Prostate gland (tissue), 2 donors: ENCODE data around the gene PTPRM. TPM values are rescaled to one million over a fixed set of nuclear protein-coding genes. Genes with fewer than 3 reads are reported as not detected.

Source experiments
- DNase-seq: peaks from one replicate; pipeline ENCODE4 v3.0.0-alpha.2; 2019; ENCODE audit warnings: low spot score
- H3K27ac ChIP-seq, 2 donors: fragments of 200-600 bp; sonication (generic); 2 replicates each; pipeline ENCODE4 v1.5.1; 2017 to 2019
- H3K27me3 ChIP-seq: fragments of 200-600 bp; sonication (generic); replicated peaks from 2 replicates; pipeline ENCODE4 v1.5.1; 2019; ENCODE audit not compliant: insufficient read depth
- H3K36me3 ChIP-seq, 2 donors: fragments of 200-600 bp; sonication (generic); 1 replicate in 1 of 2; 2 replicates in 1 of 2; pipeline versions ENCODE4 v1.5.1 to v1.8.1; 2017 to 2019
- H3K4me1 ChIP-seq: fragments of 200-600 bp; sonication (generic); replicated peaks from 2 replicates; pipeline ENCODE4 v1.5.1; 2019
- H3K4me3 ChIP-seq, 2 donors: fragments of 200-600 bp; sonication (generic); 2 replicates each; pipeline ENCODE4 v1.5.1; 2017 to 2019
- H3K9me3 ChIP-seq: fragments of 200-600 bp; sonication (generic); 2 replicates; pipeline ENCODE4 v1.5.1; 2017
- CTCF ChIP-seq, 4 experiments: fragments of 200-600 bp in 2 of 4; fragments of 450-650 bp in 2 of 4; sonication (generic) in 2 of 4; IDR thresholded peaks; 1 replicate in 3 of 4; 2 replicates in 1 of 4; pipeline ENCODE4 v1.5.1; 2016 to 2019; ENCODE audit warnings: antibody characterized with exemption in 4 of 4, mild to moderate bottlenecking in 2 of 4, moderate library complexity in 2 of 4
- POLR2A ChIP-seq: fragments of 450-650 bp; IDR thresholded peaks from one replicate; pipeline ENCODE4 v1.6.1; 2016; ENCODE audit warnings: antibody characterized with exemption, mild to moderate bottlenecking
- POLR2AphosphoS5 ChIP-seq: sonication (generic); formaldehyde crosslinking; IDR thresholded peaks from one replicate; pipeline ENCODE4 v1.6.1; 2017; ENCODE audit warnings: antibody characterized with exemption
- WGBS: methylation state at CpG from one replicate; pipeline ENCODE4 v1.1.5; 2018; 5-methylcytosine and 5-hydroxymethylcytosine counted together
- intact Hi-C: fragments of 100-400 bp; cut with DNase I; formaldehyde crosslinking; loops from one replicate; pipeline ENCODE4 v1.14.2; 2022
- total RNA-seq, 2 donors: library from RNA; depleted of rRNA; stranded (reverse); fragments of >200 nt; gene quantifications; one replicate each; pipeline ENCODE4 v1.1.0, GENCODE V29; 2016

PTPRM gene
- total RNA-seq: 10 to 100 TPM; 32.9 to 92.6 TPM

DNA sequence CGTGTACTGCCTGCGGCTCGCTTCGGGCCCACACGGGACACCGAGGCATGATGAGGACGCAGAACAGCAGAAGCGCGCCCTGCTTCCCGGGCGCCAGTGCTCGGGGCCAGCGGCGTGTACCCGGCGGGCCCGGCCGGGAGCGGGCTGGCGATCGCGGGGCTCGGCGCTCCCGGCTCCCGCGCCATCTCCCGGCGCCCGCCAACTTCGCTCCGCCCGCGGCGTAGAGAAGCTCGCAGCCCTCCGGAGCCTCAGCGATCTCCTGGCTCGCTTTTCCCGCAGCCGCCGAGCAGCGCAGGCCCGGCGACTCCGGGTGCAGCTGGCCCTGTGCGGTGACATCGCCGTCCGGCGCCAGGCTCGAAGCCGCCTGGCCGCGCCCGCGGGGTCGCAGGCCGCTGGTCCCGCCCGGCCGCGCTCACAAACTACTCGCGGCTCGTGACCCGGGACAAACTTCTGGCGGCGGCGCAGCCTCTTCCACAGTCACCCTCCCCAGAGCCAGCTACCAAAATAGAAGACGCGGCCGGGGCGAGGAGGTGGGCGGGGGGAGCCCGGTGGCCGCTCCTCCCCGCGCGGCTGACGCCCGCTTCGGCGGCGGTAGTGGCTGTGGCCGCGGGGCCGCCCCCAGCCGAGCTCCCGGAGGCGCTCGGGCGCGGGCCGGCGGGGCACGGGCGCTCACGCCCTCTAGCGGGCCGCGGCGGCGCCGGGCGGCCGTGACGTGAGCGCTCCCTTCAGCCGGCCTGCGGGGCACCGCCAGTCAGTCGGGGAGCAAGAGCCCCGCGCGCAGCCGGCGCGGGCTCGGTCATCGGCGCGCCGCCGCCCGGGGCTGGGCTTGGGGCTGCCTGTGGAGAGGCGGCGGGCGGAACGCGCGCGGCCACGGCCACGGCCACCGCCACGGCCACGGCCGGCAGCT lies at the start of gene PTPRM:
Gene PTPRM (plus strand): TSS at position 750 of the 907 bp plus-strand sequence. CDS start 503 bp downstream, outside the sequence.
- TF ChIP-seq CTCF (IDR thresholded peaks at IDR 0.05) (peak; percentile 10 to 94 (median 64)), POLR2A (peak; percentile 54), POLR2AphosphoS5 (peak; percentile 49)
- DNase-seq: peak; percentile 80
- Histone ChIP-seq H3K4me1 (no peaks in the 10 kb centered on the region), H3K27me3 (no peaks in the 10 kb centered on the region), H3K9me3 (no peaks in the 10 kb centered on the region), H3K36me3 (no peaks in the 10 kb centered on the region), H3K4me3 (peak within 1 kb of the TSS; percentile 79 to 82), H3K27ac (peak within 1 kb of the TSS; percentile 90 to 97)
- intact Hi-C loops: loop anchor here (1.0 to 10.0 kb wide), 5 partner anchors 106 to 915 kb away; no protein-coding TSS in a partner anchor
- WGBS: under 1% methylated on average over 94 of the region's 139 CpGs

DNA sequence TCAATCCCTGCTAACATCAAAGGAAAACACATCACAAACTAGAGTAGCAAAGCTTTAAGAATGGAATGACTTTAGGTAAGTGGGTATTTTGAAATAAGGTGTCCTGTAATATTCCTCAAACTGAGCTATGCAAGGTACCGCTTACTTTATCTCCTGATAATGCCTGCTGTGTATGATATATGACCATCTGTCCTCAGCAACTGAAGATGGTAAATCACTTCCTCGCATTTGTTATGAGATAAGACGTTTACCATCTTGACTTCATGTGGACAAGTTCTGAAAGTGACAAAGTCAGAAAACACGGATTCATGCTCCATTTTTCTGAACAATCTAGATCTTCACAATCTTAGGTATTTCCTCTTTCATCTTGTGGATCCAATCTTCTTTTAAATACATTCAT lies 49.3 kb upstream of the PTPRM start:
- no peaks in the 10 kb centered on the region for H3K36me3 ChIP-seq
- no peak overlapping the region for H3K27ac ChIP-seq
- DNase-seq: no peak
- no peaks in the 10 kb centered on the region for H3K27me3 ChIP-seq
- no peaks in the 10 kb centered on the region for H3K9me3 ChIP-seq
- intact Hi-C loops: loop anchor here (5.0 kb wide), 1 partner anchor 51 kb away; no protein-coding TSS in a partner anchor
- no peak overlapping the region for H3K4me3 ChIP-seq
- TF ChIP-seq CTCF (IDR thresholded peaks at IDR 0.05): no peak
- TF ChIP-seq POLR2A: no peak
- TF ChIP-seq POLR2AphosphoS5: no peak
- H3K4me1 ChIP-seq: no peaks in the 10 kb centered on the region
- WGBS: 91% methylated on average over 4 of the region's 4 CpGs

GRCh38 chr18:7520200-7520785 lies 46.8 kb upstream of the PTPRM start:
- Histone ChIP-seq H3K4me3 (no peak overlapping the region), H3K36me3 (no peaks in the 10 kb centered on the region), H3K27ac (no peak overlapping the region), H3K4me1 (no peaks in the 10 kb centered on the region), H3K9me3 (no peaks in the 10 kb centered on the region), H3K27me3 (no peaks in the 10 kb centered on the region)
- DNase-seq: no peak
- TF ChIP-seq POLR2AphosphoS5 (no peak), POLR2A (no peak), CTCF (IDR thresholded peaks at IDR 0.05) (no peak)
- intact Hi-C loops: no loop called here
- 58% methylated on average over 6 of the region's 6 CpGs for WGBS

- no peak for TF ChIP-seq POLR2AphosphoS5
- TF ChIP-seq POLR2A: no peak
- no peak for TF ChIP-seq CTCF (IDR thresholded peaks at IDR 0.05)
- Histone ChIP-seq H3K4me1 (no peaks in the 10 kb centered on the region), H3K36me3 (no peaks in the 10 kb centered on the region), H3K4me3 (no peak overlapping the region), H3K27ac (no peak overlapping the region), H3K9me3 (no peaks in the 10 kb centered on the region), H3K27me3 (no peaks in the 10 kb centered on the region)
- 84% methylated on average over 8 of the region's 8 CpGs for WGBS
- intact Hi-C loops: no loop called here
- DNase-seq: no peak
Measured at GRCh38 chr18:7521226-7521856, 45.8 kb upstream of the PTPRM start.
